GM18907 (cell line): ENCODE data around the gene PKHD1.

Source experiments
- ATAC-seq: cut with Tn5 transposase; IDR thresholded peaks from one replicate; pipeline ENCODE4 v1.9.1; 2021; ENCODE audit warnings: mild to moderate bottlenecking, moderate library complexity; ENCODE audit not compliant: unreplicated experiment

The PKHD1 gene

GRCh38 chr6:51820555-51820954, 266.9 kb downstream of the PKHD1 start:
- no peak for ATAC-seq

- ATAC-seq = no peak
Measured at GRCh38 chr6:51818520-51819022, 268.8 kb downstream of the PKHD1 start.

GRCh38 chr6:51817832-51818231, 269.6 kb downstream of the PKHD1 start:
- ATAC-seq = no peak

- no peak for ATAC-seq
Measured at GRCh38 chr6:51814418-51814817, 273.0 kb downstream of the PKHD1 start.

DNA sequence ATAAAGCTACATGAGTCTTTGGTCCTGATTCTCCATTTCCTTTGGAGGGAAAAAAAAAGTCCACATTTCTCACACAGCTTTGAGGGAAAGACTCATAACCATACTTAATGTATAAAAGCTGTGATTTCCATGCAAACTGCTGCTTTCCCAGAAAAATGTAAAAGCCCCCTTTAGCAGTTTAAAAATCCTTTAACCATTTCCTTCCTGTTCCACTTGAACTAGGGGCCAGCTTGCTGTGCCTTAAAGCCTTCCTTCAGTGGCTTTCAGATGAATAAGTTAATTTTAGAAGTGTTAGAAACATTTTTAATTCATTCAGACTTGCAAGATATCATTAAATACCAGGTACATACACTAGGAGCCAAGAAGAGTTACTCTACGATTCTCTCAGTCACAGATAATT, 273.5 kb downstream of the PKHD1 start:
- ATAC-seq = no peak

GRCh38 chr6:51812231-51812630, 275.2 kb downstream of the PKHD1 start:
- ATAC-seq = no peak

- ATAC-seq = peak; percentile 90
Measured at GRCh38 chr6:51805517-51805916, 281.9 kb downstream of the PKHD1 start.

- ATAC-seq = no peak
Measured at GRCh38 chr6:51800603-51801002, 286.8 kb downstream of the PKHD1 start.

GRCh38 chr6:51793393-51793792, 294.0 kb downstream of the PKHD1 start:
- no peak for ATAC-seq

GRCh38 chr6:51792273-51793030, 295.0 kb downstream of the PKHD1 start:
- no peak for ATAC-seq

DNA sequence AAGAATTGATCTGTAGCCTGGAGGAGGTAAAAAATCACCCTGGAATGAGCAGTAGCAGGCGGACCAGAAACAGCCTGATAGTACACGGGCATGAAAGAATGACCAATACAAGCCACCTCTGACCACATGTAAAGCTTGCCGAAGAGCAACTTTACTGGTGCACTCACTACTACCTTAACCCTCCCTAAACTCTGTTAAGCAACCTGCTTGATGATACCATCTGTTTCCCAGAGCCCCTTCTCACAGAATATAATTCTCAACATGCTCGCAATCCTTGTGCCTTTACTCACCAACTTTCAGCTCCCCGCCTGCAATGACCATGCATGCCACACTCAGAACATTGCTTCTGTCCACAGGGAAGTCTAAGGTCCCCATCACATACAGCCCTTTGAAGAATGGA, 296.5 kb downstream of the PKHD1 start:
- ATAC-seq = no peak

GRCh38 chr6:51788121-51788520, 299.3 kb downstream of the PKHD1 start:
- ATAC-seq = no peak

GRCh38 chr6:51778666-51779065, 308.7 kb downstream of the PKHD1 start:
- ATAC-seq = no peak

- no peak for ATAC-seq
Measured at GRCh38 chr6:51777618-51778017, 309.8 kb downstream of the PKHD1 start.

DNA sequence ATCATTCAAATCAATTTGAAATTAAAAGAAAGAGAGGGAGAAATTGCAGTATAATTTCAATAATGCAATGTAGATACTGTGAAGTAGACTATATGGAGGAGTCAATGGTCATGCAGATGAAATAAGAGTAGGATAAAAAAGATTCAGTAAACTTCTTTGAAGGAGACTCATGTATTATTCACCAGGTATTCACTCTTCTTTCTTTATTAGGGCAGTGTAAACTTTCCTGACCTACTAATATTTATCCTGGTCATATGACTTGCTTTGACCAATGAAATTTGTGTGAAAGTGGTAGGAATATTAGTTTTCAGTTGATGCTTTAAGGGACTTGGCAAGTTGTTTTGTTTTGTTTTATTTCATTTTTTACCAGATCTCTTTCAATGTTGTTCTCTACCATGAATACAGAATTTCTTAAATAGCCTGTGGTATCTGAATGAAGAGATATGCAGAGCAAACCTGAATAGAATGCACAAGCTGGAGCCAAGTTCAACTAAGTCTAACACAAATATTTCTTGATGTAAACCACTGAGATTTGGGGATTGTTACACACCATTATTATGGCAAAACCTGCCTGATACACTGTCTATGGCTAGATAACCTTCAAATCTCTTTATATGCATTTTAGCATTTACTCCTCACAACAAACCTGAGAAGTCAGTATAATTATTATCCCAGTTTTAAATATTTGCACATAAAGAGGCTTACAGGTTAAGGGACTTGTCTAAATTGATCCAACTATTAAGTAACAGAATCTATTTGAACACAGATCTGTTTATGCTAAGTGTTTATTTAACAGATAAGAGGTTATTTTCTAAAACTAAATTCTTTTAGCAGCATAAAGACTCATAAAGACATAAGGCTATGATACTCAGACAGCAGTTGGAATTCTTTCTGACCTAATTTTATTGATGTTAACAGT, 311.2 kb downstream of the PKHD1 start:
- ATAC-seq = no peak

- ATAC-seq = no peak
Measured at GRCh38 chr6:51768087-51768486, 319.3 kb downstream of the PKHD1 start.

GRCh38 chr6:51765230-51765629, 322.2 kb downstream of the PKHD1 start:
- no peak for ATAC-seq

- no peak for ATAC-seq
Measured at GRCh38 chr6:51753635-51754034, 333.8 kb downstream of the PKHD1 start.

DNA sequence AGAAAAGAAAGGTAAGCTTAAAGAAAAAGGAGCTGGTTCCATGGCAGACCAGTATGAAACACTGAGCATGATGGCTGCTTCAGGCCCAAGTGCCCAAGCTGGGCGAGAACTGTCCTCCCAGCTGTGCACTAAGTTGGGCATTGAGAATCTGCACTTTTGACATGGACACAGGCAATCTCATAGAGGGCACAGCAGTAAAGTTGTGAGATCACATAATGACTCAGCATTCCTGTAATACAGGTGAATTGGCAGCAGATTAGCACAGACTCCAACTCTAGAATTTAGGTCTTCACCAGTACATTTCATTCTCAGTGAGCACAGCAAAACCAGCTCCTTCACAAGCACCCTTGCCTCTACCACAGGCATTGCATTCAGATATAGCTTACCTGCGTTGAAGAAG, 343.4 kb downstream of the PKHD1 start:
- no peak for ATAC-seq

DNA sequence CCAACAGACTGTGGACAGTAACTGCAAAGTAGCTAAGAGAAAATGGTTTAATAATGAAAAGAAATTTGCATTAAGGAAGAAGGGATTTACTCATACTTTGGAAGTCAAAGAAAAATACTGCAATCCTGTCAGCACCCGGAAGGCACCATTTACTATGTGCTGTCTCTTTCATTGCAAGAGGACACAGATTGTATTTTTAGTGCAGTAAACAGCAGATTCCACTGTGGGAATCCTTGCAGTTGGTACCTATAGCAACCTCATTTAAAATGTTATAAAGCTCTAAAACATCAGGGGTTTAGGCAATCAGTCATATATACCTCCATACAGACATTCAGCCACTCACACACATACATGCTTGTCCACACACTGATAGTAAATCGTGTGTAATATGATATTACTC, 346.8 kb downstream of the PKHD1 start:
- no peak for ATAC-seq

- ATAC-seq = no peak
Measured at GRCh38 chr6:51738614-51739013, 348.8 kb downstream of the PKHD1 start.
